ENCODE measurements around the gene EMC8.

Gene EMC8

DNA sequence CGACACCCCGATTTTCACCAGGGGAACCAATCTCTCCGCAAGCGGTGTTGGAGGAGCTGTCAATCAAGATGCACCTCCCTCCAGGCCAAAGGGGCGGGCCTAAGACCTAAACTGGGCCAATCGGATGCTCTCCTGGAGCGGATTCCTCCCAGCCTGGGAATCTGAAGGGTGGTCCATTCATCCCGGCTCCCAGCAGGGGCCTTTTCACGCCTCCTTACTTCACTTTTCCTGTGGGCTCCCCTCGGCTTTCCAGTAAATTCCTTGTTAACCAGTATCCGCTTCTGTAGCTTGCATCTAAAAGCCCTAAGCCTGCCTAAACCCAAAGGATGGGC lies 65.5 kb downstream of the EMC8 start:
- TF ChIP-seq, protein P1, sequence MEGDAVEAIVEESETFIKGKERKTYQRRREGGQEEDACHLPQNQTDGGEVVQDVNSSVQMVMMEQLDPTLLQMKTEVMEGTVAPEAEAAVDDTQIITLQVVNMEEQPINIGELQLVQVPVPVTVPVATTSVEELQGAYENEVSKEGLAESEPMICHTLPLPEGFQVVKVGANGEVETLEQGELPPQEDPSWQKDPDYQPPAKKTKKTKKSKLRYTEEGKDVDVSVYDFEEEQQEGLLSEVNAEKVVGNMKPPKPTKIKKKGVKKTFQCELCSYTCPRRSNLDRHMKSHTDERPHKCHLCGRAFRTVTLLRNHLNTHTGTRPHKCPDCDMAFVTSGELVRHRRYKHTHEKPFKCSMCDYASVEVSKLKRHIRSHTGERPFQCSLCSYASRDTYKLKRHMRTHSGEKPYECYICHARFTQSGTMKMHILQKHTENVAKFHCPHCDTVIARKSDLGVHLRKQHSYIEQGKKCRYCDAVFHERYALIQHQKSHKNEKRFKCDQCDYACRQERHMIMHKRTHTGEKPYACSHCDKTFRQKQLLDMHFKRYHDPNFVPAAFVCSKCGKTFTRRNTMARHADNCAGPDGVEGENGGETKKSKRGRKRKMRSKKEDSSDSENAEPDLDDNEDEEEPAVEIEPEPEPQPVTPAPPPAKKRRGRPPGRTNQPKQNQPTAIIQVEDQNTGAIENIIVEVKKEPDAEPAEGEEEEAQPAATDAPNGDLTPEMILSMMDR (IDR thresholded peaks at IDR 0.05), result no peak

DNA sequence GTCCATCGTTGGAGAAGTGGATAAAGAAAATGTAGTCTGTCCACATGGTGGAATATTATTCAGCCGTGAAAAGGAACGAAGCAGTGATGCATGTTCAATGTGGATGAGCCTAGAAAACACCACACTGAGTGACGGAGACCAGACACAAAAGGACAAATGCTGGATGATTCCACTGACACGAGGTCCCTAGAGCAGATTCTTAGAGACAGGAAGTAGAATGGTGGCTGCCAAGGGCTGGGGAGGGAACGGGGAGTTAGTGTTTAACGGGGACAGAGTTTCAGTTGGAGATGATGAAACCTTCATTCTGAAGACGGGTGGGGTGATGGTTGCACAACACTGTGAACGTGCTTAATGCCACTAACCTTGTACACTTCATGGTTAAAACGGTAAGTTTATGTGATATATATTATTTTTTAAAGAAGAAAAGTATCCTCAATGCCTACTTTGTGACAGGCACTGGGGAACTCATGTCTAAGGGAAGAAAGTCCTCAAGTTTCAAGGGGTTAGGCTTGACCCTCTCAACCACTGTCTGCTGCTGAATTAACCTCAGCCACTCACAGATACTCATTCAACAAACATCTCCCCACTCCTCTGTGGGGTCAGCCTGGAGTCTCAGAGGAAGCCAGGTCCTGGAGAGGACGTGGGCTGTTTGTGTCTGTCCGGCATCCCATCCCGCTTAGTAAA lies 66.0 kb downstream of the EMC8 start:
- TF ChIP-seq, protein P1 (IDR thresholded peaks at IDR 0.05), result no peak

DNA sequence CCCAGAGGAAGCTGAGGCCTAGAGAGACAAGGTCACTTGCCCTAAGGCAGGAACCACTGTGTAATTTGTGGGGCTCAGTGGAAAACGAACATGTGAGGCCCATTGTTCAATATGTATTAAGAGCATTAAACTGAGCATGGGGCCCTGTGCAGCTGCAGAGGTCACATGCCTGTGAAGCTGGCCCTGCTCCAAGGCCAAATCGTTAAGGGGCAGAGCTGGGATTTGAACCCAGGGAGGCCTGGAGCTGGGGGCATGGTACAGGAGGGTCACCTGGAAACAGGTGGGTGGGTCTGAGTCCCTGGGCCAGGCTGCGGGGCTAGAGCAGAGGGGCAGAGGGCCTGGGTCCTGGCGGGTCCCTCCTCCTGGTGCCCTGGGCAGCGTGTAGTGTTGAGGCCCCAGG lies 68.2 kb downstream of the EMC8 start:
- TF ChIP-seq, protein P1 (IDR thresholded peaks at IDR 0.05), result no peak

DNA sequence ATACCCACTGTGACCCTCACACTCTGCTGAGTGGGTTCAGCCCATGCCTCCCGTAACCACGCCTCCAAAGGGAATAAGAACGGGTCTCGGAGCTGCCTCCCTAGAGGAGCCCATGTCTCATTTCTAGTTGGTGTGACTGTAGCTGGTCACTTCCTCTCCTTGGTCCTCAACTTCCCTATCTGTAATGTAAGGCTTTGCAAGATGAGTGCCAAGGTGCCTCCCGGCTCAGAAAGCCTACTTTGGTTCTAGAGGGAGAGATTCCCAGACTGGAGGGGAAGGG lies 69.2 kb downstream of the EMC8 start:
- TF ChIP-seq, protein P1 (IDR thresholded peaks at IDR 0.05), result no peak

DNA sequence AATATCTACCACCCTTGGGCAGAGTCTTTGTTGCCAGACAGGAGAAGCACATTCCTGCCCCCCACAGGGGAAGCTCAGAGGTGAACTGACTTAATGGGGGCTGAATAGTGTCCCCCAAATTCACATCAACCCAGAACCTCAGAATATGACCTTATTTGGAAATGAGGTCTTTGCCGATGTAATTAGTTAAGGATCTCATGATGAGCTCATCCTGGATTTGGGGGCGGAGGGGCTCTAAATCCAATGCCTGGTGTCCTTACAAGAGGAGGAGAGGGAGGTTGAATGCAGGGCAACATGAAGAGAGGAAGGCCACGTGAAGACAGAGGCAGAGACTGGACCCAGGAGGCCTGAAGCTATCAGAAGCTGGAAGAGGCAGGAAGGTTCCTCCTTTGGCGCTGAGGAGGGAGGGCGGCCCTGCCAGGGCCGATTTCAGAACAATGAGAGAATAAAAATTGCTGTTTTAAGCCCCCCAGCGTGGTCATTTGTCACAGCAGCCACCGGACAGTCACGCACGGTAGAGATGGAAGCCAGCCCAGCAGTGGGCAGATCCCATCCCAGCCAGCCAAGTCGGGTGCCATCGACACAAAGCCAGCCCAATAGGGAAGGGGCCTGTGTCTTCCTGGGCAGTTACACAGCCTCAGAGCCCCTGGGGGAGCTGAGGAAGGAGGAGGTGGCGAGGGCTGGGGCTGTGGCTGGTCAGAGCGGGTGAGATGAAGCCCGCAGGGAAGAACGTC lies 69.7 kb downstream of the EMC8 start:
- TF ChIP-seq, protein P1 (IDR thresholded peaks at IDR 0.05), result no peak

DNA sequence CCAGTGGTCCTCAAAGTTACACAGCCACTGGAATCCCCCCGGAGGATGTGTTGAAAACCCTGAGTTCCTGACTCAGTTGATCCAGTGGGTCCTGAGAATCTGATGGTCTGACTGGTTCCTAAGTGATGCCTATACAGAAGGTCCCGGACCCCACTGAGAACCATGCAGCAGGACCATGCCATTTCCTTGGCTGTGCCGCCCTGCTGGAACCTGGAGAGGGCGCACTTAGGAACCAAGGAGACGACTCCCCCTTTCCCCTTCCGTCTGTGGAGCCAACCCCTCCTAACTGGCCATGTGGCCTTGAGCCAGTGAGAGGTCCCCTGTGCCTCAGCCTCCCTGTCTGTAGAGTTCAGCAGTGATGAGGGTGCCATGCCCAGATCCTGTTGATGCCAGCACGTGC lies 70.5 kb downstream of the EMC8 start:
- TF ChIP-seq, protein P1 (IDR thresholded peaks at IDR 0.05), result no peak

All from LNCAP (cell line).